ENCODE results near the gene CDC123. TPM values are rescaled to one million over a fixed set of nuclear protein-coding genes. Genes with fewer than 3 reads are reported as not detected.

The CDC123 gene
- total RNA-seq, 1 experiment from 2014 or later: 132 TPM

GRCh38 chr10:12164085-12164484 lies 31.9 kb upstream of the CDC123 start:
- CTCF ChIA-PET: no interaction called here
- RAD21 ChIA-PET (ENCODE audit: low non-redundant PET in 1 of 2, low total read pairs in 2 of 2, uncharacterized antibody in 2 of 2, unreplicated experiment in 2 of 2): no interaction called here
- Histone ChIP-seq H3K79me2 (ENCODE audit: insufficient read depth, low read length) (no peaks in the 10 kb centered on the region), H3K4me1 (ENCODE audit: control insufficient read depth in 1 of 2, insufficient read depth in 2 of 2, low read length in 2 of 2) (no peaks in the 10 kb centered on the region), H4K20me1 (ENCODE audit: insufficient read depth) (no peaks in the 10 kb centered on the region), H3K9me3 (ENCODE audit: control insufficient read depth in 1 of 2, insufficient read depth in 1 of 2, low read depth in 1 of 2, low read length in 2 of 2) (no peaks in the 10 kb centered on the region), H3K4me2 (ENCODE audit: low read length) (no peak overlapping the region), H2AFZ (ENCODE audit: low read depth, low read length, poor library complexity, severe bottlenecking) (no peak overlapping the region), H3K27me3 (ENCODE audit: insufficient read depth, low read length) (no peaks in the 10 kb centered on the region), H3K9ac (ENCODE audit: low read length) (no peak overlapping the region), H3K9me2 (ENCODE audit: insufficient read depth) (no peaks in the 10 kb centered on the region), H3K4me3 (replicated peaks in 1 of 2; ENCODE audit: low read depth in 1 of 2, low read length in 2 of 2) (no peak overlapping the region), H3K27ac (ENCODE audit: low read depth, low read length) (no peak overlapping the region), H3K36me3 (ENCODE audit: control insufficient read depth in 1 of 2, insufficient read depth in 2 of 2, low read length in 2 of 2) (peaks cover 12 to 14% of the 10 kb centered on the region in 2 experiments)
- POLR2A ChIA-PET: no interaction called here
- no peak for DNase-seq (ENCODE audit: low read depth, low spot score)
- intact Hi-C loops (cut with micrococcal nuclease): no loop called here
- TF ChIP-seq ZBTB33 (IDR thresholded peaks at IDR 0.05; ENCODE audit: extremely low read depth, insufficient replicate concordance, low read length): no peak
- no peak for TF ChIP-seq SIN3A (IDR thresholded peaks at IDR 0.05; ENCODE audit: low read depth)
- TF ChIP-seq CEBPB (IDR thresholded peaks at IDR 0.05; ENCODE audit: low read depth): no peak
- TF ChIP-seq FOSL1 (IDR thresholded peaks at IDR 0.05; ENCODE audit: low read depth): no peak
- no peak for TF ChIP-seq ATF3 (IDR thresholded peaks at IDR 0.05)
- no TSS peak for BruUV-seq (replicated peaks)
- ATAC-seq: no peak

- CTCF ChIA-PET: no interaction called here
- Histone ChIP-seq H3K27me3 (ENCODE audit: insufficient read depth, low read length) (no peaks in the 10 kb centered on the region), H3K9ac (ENCODE audit: low read length) (no peak overlapping the region), H4K20me1 (ENCODE audit: insufficient read depth) (no peaks in the 10 kb centered on the region), H3K36me3 (ENCODE audit: control insufficient read depth in 1 of 2, insufficient read depth in 2 of 2, low read length in 2 of 2) (peaks cover 17 to 19% of the 10 kb centered on the region in 2 experiments), H3K9me2 (ENCODE audit: insufficient read depth) (no peaks in the 10 kb centered on the region), H3K4me2 (ENCODE audit: low read length) (no peak overlapping the region), H3K9me3 (ENCODE audit: control insufficient read depth in 1 of 2, insufficient read depth in 1 of 2, low read depth in 1 of 2, low read length in 2 of 2) (no peaks in the 10 kb centered on the region), H2AFZ (ENCODE audit: low read depth, low read length, poor library complexity, severe bottlenecking) (no peak overlapping the region), H3K27ac (ENCODE audit: low read depth, low read length) (no peak overlapping the region), H3K79me2 (ENCODE audit: insufficient read depth, low read length) (no peaks in the 10 kb centered on the region), H3K4me3 (replicated peaks in 1 of 2; ENCODE audit: low read depth in 1 of 2, low read length in 2 of 2) (no peak overlapping the region), H3K4me1 (ENCODE audit: control insufficient read depth in 1 of 2, insufficient read depth in 2 of 2, low read length in 2 of 2) (no peaks in the 10 kb centered on the region)
- no peak for ATAC-seq
- intact Hi-C loops (cut with micrococcal nuclease): no loop called here
- RAD21 ChIA-PET (ENCODE audit: low non-redundant PET in 1 of 2, low total read pairs in 2 of 2, uncharacterized antibody in 2 of 2, unreplicated experiment in 2 of 2): no interaction called here
- no peak for DNase-seq (ENCODE audit: low read depth, low spot score)
- POLR2A ChIA-PET: no interaction called here
- BruUV-seq (replicated peaks): no TSS peak
- TF ChIP-seq ELF1 (IDR thresholded peaks at IDR 0.05; ENCODE audit: borderline replicate concordance, low read depth) (no peak), CTCF (IDR thresholded peaks at IDR 0.05 in 2 of 3, conservative IDR thresholded peaks at IDR 0.05 in 1 of 3; ENCODE audit: borderline replicate concordance in 1 of 3, insufficient read depth in 1 of 3, low read depth in 2 of 3, low read length in 2 of 3) (no peak), REST (IDR thresholded peaks at IDR 0.05; ENCODE audit: low read depth) (no peak)
Observed at GRCh38 chr10:12165036-12165435, 31.0 kb upstream of the CDC123 start.

Measured in HCT116 (cell line).